T-helper 1 cell treated with Interleukin-12 subunit alpha and Interleukin-12 subunit beta and Interleukin-4 antibody, amounts not matched to agents 30 μg/mL and 1 μg/mL, for 36 hours (primary cell): ENCODE results near the gene SYS1.

Experiments
- H3K27ac Mint-ChIP-seq: one replicate; pipeline ENCODE4 v1.8.0; 2021; ENCODE audit warnings: mild to moderate bottlenecking, mixed read lengths
- H3K27me3 Mint-ChIP-seq: one replicate; pipeline ENCODE4 v1.8.0; 2021; ENCODE audit warnings: low read depth, mixed read lengths
- H3K36me3 Mint-ChIP-seq: one replicate; pipeline ENCODE4 v1.8.0; 2021; ENCODE audit warnings: low read depth, mixed read lengths
- H3K4me1 Mint-ChIP-seq: one replicate; pipeline ENCODE4 v1.8.0; 2021; ENCODE audit warnings: low read depth, mixed read lengths
- H3K4me3 Mint-ChIP-seq: one replicate; pipeline ENCODE4 v1.8.0; 2021; ENCODE audit warnings: mild to moderate bottlenecking, moderate library complexity, mixed read lengths
- H3K9me3 Mint-ChIP-seq: one replicate; pipeline ENCODE4 v1.8.0; 2021; ENCODE audit warnings: mixed read lengths

SYS1 gene

DNA sequence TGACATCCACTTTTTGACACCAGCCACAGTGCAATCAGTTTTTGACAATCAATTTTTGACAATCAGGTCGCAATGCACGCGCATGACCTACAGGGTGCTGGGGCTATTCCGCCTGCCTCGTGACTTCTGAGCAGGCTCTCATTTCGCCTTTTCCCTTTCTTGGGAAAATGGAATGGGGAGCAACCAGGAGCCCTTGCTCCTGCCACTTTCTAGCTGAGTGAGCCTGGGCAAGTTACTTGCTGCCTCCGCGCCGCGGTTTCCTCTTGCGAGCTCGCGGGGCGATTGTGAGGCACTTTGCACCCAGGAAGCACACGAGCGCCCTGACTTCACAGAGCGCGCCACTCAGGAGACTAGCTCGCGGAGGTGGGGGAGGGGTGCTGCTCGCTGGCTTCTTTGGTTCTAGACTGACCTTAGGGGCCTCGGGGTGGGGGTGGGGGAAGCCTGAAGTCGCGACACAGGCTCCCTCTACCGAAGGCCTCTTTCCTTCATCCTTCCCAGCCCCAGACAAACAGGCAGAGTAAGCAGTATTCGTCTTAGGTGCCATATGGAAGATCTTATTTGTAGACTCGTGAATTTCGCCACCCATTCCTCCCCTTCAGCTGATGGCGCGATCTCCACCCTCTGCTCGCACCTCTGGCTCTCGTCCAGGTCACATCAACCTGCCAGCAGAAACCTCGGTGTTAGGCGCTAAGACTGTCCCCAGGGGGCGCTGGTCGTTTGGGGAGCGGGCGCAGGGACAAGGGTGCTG, 10.6 kb downstream of the SYS1 start:
- no peaks in the 10 kb centered on the region for H3K9me3 Mint-ChIP-seq
- H3K36me3 Mint-ChIP-seq = peaks cover 10% of the 10 kb centered on the region
- H3K4me3 Mint-ChIP-seq = peak overlapping the region; percentile 83
- H3K27me3 Mint-ChIP-seq = no peaks in the 10 kb centered on the region
- H3K4me1 Mint-ChIP-seq = peaks cover 28% of the 10 kb centered on the region
- peak overlapping the region; percentile 91 for H3K27ac Mint-ChIP-seq

DNA sequence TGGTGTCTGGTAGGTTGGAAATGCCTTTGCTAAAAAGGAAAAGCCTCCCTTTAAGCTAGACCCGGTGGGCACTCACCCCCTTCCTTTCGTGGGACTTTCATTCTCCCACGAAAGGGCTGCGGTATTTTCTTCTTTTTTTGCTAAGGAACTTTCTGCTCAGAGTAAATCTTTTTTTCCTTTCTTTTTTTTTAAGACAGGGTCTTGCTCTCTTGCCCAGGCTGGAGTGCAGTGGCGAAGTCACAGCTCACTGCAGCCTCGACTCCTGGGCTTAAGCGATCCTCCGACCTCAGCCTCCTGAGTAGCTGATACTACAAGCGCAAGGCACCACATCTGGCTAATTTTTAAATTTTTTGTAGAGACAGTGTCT, 11.1 kb downstream of the SYS1 start:
- H3K27ac Mint-ChIP-seq = peak overlapping the region; percentile 91

GRCh38 chr20:45374966-45375365, 12.0 kb downstream of the SYS1 start:
- Mint-ChIP-seq H3K4me1 (peaks cover 19% of the 10 kb centered on the region), H3K36me3 (peaks cover 8% of the 10 kb centered on the region), H3K4me3 (no peak overlapping the region), H3K9me3 (no peaks in the 10 kb centered on the region), H3K27ac (no peak overlapping the region), H3K27me3 (no peaks in the 10 kb centered on the region)

More for the DNA sequence above, 11.1 kb downstream of the SYS1 start:
- no peaks in the 10 kb centered on the region for H3K27me3 Mint-ChIP-seq
- H3K9me3 Mint-ChIP-seq = no peaks in the 10 kb centered on the region
- H3K4me1 Mint-ChIP-seq = peaks cover 22% of the 10 kb centered on the region
- H3K4me3 Mint-ChIP-seq = peak overlapping the region; percentile 83
- peaks cover 7% of the 10 kb centered on the region for H3K36me3 Mint-ChIP-seq

DNA sequence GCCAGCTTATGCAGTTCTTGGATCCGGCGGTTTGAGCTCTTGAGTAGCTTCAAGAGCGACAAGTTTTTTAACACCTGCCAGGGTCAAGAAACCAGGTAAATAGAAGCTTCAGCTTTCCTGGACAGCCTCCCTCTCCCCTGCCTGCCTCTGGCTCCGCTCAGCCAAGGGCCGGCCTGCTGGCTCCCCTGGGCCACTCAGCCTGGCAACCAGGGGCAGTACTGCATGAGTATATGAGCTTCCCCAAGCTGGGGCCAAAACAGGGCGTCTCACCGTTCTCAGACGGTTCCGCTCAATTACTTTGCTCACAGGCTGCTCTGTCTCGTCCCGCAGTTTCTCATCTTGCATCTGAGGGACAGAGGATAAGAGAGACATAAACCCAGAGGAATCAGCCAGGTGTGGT, 14.3 kb downstream of the SYS1 start:
- Mint-ChIP-seq H3K9me3 (no peaks in the 10 kb centered on the region), H3K27ac (no peak overlapping the region), H3K4me3 (no peak overlapping the region), H3K36me3 (peaks cover 3% of the 10 kb centered on the region), H3K27me3 (no peaks in the 10 kb centered on the region), H3K4me1 (peaks cover 18% of the 10 kb centered on the region)

- Mint-ChIP-seq H3K27me3 (no peaks in the 10 kb centered on the region), H3K4me3 (no peak within 1 kb of the TSS), H3K36me3 (peaks cover 3% of the 10 kb centered on the region), H3K9me3 (no peaks in the 10 kb centered on the region), H3K27ac (no peak within 1 kb of the TSS), H3K4me1 (peaks cover 13% of the 10 kb centered on the region)
Observed at GRCh38 chr20:45378191-45378590, 15.2 kb downstream of the SYS1 start, which contains the start of gene TP53TG5. Gene TP53TG5, minus strand, starts transcription at chr20:45378325. Its CDS starts 89 bp downstream, at chr20:45378236.

- Mint-ChIP-seq H3K4me3 (no peak overlapping the region), H3K9me3 (peaks cover 9% of the 10 kb centered on the region), H3K4me1 (peaks cover 4% of the 10 kb centered on the region), H3K27ac (no peak overlapping the region), H3K27me3 (peaks cover 2% of the 10 kb centered on the region), H3K36me3 (peaks cover 3% of the 10 kb centered on the region)
Observed at GRCh38 chr20:45387274-45387673, 24.3 kb downstream of the SYS1 start.

DNA sequence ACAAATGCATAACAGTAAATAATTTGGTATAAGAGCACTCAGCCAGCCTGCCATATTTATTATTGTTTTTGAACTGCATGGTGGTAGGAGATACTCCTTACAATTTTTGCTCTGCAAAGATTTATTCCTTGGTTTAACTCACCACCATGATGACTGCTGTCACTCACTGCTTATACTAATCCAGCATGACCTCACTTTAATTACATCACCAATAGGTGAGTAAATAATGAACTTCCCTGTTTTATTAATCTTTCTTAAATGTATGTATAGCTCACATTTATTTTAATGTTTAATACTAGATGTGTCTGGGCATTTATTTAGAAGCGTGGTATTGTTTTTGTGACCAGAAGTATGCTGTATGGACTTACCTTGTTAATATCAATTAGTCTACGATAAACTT, 28.0 kb downstream of the SYS1 start:
- H3K4me3 Mint-ChIP-seq = no peak overlapping the region
- peaks cover 4% of the 10 kb centered on the region for H3K4me1 Mint-ChIP-seq
- peaks cover 9% of the 10 kb centered on the region for H3K9me3 Mint-ChIP-seq
- H3K27ac Mint-ChIP-seq = no peak overlapping the region
- H3K27me3 Mint-ChIP-seq = peaks cover 2% of the 10 kb centered on the region
- H3K36me3 Mint-ChIP-seq = peaks cover 5% of the 10 kb centered on the region

GRCh38 chr20:45391559-45391958, 28.6 kb downstream of the SYS1 start:
- peaks cover 5% of the 10 kb centered on the region for H3K36me3 Mint-ChIP-seq
- peaks cover 2% of the 10 kb centered on the region for H3K27me3 Mint-ChIP-seq
- peaks cover 9% of the 10 kb centered on the region for H3K9me3 Mint-ChIP-seq
- H3K4me1 Mint-ChIP-seq = peaks cover 4% of the 10 kb centered on the region
- H3K27ac Mint-ChIP-seq = no peak overlapping the region
- H3K4me3 Mint-ChIP-seq = no peak overlapping the region

DNA sequence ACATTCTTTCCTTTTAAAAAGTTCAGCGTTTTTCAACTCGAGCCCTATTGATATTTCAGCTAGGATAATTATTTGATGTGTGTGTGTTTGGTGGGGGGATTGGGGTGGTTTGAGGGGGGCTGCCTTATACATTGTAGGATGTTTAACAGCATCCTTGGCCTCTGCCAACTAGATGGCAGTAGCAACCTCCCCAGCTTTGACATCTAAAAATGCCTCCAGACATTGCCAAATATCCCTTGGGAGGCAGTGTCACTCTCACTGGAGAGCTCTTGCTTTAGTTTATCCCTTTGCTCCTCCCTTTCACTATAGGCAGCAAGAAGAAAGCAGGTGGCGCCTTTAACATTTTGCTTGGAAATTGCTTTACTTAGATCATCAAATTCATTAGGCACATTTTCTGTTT, 29.8 kb downstream of the SYS1 start:
- Mint-ChIP-seq H3K27ac (no peak overlapping the region), H3K27me3 (peaks cover 2% of the 10 kb centered on the region), H3K4me1 (no peaks in the 10 kb centered on the region), H3K36me3 (peaks cover 1% of the 10 kb centered on the region), H3K4me3 (no peak overlapping the region), H3K9me3 (no peaks in the 10 kb centered on the region)

DNA sequence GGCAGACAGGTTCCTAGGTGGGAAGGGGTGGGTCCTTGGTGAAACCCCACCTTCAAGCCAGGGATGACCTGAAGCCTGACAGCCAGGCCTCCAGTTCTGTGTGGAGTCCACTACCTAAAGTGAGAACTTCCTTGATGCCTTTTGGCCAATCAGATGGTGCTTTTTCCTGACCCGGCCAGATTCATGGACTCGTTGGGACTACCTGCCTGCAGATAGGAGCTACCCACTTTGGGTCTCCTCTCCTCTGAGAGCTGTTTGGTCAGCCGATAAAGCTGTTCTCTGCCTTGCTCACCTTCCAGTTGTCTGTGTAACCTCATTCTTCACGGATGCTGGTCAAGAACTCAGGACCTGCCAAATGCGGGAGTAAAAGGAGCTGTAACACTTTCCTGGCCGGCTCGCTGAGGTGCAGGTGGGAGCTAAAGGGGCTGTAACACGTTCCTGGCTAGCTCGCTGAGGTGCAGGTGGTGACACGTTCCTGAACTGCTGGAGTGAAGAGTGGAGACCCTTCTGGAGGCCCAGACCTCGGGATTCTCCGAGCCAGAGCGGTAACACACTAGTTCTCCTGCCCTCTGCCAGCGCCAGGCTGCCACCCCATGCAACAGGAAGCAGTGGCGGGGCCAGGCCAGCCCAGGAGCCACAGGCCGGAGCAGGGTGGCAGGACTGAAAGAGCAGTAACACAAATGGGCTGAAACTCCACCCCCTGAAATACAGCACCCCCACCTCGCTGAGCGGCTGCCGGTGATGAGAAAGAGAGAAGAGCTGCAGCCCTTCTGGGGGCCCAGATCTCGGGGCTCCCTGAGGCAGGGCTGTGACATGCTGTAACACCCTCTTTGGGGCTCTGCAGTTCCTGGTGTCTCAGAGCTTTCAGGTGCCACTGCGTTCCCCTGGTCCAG, 31.5 kb downstream of the SYS1 start:
- no peak overlapping the region for H3K4me3 Mint-ChIP-seq
- no peak overlapping the region for H3K27ac Mint-ChIP-seq
- no peaks in the 10 kb centered on the region for H3K4me1 Mint-ChIP-seq
- no peaks in the 10 kb centered on the region for H3K27me3 Mint-ChIP-seq
- peaks cover 1% of the 10 kb centered on the region for H3K36me3 Mint-ChIP-seq
- peaks cover 3% of the 10 kb centered on the region for H3K9me3 Mint-ChIP-seq

DNA sequence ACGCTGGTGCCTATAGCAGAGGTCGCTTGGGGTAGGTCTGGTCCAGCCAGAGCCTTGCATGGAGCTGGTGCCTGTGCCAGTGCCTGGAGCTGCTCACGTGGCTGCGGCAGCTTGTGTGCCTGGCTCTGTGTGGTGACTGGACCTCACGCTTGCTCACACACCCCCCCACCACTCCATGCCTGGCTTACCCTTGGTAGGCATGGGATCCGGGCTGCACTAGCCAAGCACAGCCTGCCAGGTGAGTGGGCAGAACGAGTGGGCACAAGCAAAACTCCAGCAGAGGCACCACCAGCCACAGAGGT, 32.1 kb downstream of the SYS1 start:
- Mint-ChIP-seq H3K4me1 (no peaks in the 10 kb centered on the region), H3K9me3 (peaks cover 9% of the 10 kb centered on the region), H3K27ac (no peak overlapping the region), H3K27me3 (no peaks in the 10 kb centered on the region), H3K36me3 (peaks cover 5% of the 10 kb centered on the region), H3K4me3 (no peak overlapping the region)

DNA sequence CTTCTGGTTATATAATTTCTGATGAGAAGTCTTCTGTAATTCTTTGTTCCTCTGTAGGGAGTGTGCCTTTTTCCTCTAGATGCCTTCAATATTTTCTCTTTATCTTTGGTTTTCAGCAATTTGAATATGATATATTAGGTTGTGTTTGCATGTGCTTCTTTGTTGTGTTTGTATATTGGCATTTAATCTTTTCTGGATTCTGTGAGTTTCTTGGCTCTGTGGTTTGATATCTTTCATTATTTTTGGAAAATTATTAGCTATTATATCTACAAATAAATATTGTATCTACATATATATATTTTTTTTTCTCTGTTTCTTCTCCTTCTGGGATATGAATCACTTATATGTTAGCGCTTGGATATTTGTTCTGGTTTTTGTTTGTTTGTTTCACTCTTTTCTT, 36.1 kb downstream of the SYS1 start:
- H3K27ac Mint-ChIP-seq = no peak overlapping the region
- H3K27me3 Mint-ChIP-seq = peaks cover 3% of the 10 kb centered on the region
- H3K4me3 Mint-ChIP-seq = no peak overlapping the region
- peaks cover 20% of the 10 kb centered on the region for H3K36me3 Mint-ChIP-seq
- H3K4me1 Mint-ChIP-seq = no peaks in the 10 kb centered on the region
- peaks cover 35% of the 10 kb centered on the region for H3K9me3 Mint-ChIP-seq

DNA sequence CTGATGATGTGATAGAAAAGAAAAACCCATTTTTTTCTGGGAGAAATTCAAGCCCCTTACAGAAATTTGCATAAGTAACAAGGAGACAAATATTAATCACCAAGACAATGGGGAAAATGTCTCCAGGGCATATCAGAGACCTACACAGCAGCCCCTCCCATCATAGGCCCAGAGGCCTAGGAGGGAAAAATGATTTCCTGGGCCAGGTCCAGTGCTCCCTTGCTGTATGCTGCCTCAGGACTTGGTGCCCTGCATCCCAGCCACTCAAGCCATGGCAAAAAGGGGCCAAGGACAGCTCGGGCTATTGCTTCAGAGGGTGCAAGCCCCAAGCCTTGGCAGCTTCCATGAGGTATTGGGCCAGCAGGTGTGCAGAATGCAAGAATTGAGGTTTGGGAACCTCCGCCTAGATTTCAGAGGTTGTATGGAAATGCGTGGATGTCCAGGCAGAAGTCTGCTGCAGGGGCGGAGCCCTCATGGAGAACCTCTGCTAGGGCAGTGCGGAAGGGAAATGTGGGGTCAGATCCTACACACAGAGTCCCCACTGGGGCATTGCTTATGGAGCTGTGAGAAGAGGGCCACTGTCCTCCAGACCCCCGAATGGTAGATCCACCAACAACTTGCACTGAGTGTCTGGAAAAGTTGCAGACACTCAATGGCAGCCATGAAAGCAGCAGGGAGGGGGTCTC, 37.5 kb downstream of the SYS1 start:
- no peak overlapping the region for H3K27ac Mint-ChIP-seq
- peaks cover 35% of the 10 kb centered on the region for H3K9me3 Mint-ChIP-seq
- H3K4me1 Mint-ChIP-seq = peaks cover 6% of the 10 kb centered on the region
- peaks cover 8% of the 10 kb centered on the region for H3K27me3 Mint-ChIP-seq
- H3K36me3 Mint-ChIP-seq = peaks cover 20% of the 10 kb centered on the region
- no peak overlapping the region for H3K4me3 Mint-ChIP-seq

DNA sequence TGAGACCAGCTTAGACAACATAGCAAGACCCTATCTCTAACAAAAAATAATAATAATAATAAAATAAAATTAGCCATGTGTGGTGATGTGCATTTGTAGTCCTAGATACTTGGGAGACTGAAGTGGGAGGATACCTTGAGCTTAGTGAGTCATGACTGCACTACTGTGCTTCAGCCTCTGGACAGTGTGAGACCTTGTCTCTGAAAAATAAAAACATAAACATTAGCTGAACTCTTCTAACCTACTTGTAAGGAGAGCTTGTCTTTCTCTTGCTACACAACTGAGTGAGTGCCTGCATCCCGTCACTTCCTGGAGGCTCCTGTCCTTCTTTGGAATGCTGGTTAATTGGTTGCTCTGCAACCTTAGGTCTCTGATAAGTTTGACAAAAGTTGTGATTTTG, 40.0 kb downstream of the SYS1 start:
- H3K27me3 Mint-ChIP-seq = peaks cover 13% of the 10 kb centered on the region
- peaks cover 35% of the 10 kb centered on the region for H3K9me3 Mint-ChIP-seq
- H3K27ac Mint-ChIP-seq = no peak overlapping the region
- H3K4me3 Mint-ChIP-seq = no peak overlapping the region
- H3K4me1 Mint-ChIP-seq = peaks cover 14% of the 10 kb centered on the region
- H3K36me3 Mint-ChIP-seq = peaks cover 19% of the 10 kb centered on the region
